Panc1 (cell line): ENCODE data around the gene TBCE.

Experiments used
- CTCF ChIP-seq: fragments of 450-650 bp; IDR thresholded peaks from 2 replicates; pipeline ENCODE4 v1.5.1; 2017; ENCODE audit warnings: mild to moderate bottlenecking
- POLR2AphosphoS5 ChIP-seq: IDR thresholded peaks from 2 replicates; pipeline ENCODE4 v1.6.1; 2012; ENCODE audit warnings: mild to moderate bottlenecking, low read depth, low read length, moderate library complexity
- REST ChIP-seq, 2 experiments: IDR thresholded peaks; 2 replicates each; pipeline ENCODE4 v1.6.1; 2011 to 2012; ENCODE audit warnings: low read depth in 2 of 2, control low read depth in 1 of 2, low read length in 1 of 2, mild to moderate bottlenecking in 1 of 2, moderate library complexity in 1 of 2; ENCODE audit not compliant: insufficient read depth in 1 of 2
- TCF7L2 ChIP-seq: IDR thresholded peaks from 2 replicates; pipeline ENCODE4 v1.6.1; 2011; ENCODE audit warnings: mild to moderate bottlenecking, low read depth, low read length, inconsistent platforms

GRCh38 chr1:235357485-235358373 is 9.5 kb upstream of the TBCE start:
- TF ChIP-seq POLR2AphosphoS5 (no peak), CTCF (no peak), REST (IDR thresholded peaks at IDR 0.05; ENCODE audit: insufficient read depth in 1 of 2, low read depth in 2 of 2, low read length in 1 of 2) (no peak), TCF7L2 (no peak)
